Measurements from ENCODE around the gene ATP6V1C2. TPM values are rescaled to one million over a fixed set of nuclear protein-coding genes. Genes with fewer than 3 reads are reported as not detected.

Gene ATP6V1C2
- total RNA-seq = 100 to 1,000 TPM; 130 to 418 (median 211) TPM

DNA sequence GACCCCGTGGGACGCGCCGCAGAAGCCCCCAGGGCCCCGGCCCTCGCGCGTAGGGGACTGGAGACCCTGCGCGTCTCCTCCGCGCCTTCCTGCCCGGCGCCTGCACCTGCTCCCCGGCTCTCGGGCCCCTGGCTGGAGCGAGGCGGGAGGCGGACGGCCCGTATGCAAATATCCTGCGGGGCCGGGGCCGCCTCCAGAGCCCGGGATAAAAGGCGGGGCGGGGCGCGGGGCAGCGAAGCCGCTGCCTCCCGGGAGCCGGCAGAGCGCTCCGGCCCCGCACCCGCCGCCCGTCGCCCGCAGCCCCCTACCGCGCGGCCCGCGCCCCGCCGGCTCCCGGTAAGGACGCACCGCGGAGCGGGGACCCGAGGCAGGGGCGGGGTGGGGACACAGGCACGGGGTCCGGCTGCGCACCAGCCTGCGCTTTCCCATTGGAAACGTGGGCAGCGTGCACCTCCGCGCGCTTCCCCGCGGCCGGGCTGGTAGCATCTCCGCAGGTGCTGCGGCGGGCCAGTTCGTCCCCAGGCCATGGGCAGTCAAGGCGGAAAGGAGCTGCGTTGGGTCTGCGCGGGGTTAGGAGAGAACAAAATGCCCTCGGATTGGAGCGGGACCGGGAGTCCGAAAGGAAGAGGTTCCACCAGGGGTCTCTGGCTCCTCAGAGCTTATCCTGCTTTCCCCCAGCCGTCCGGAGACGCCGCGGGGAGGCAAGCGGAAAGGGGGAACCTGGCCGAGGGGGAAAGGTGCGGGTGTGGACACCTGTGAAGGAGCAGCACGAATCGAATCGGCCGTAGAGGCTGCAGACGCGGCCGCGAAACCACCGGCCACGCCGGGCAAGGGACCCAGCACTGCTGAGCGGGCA, at the start of gene ATP6V1C2:
TSS of gene ATP6V1C2 (plus strand) at position 235 of the 856 bp plus-strand sequence. CDS start 1,220 bp downstream, outside the sequence.
- TF ChIP-seq CTCF (IDR thresholded peaks at IDR 0.05) (no peak), POLR2A (IDR thresholded peaks at IDR 0.05) (no peak)
- DNase-seq (ENCODE audit: low spot score in 2 of 2) = no peak
- no peak within 1 kb of the TSS for H3K4me3 ChIP-seq (ENCODE audit: low read depth, poor library complexity, severe bottlenecking)
- intact Hi-C loops (cut with DNase I; ENCODE audit: low total_unique reads) = no loop called here
- WGBS, 2 donors = 2 to 3% methylated on average over 31 to 72 of the region's 99 CpGs

DNA sequence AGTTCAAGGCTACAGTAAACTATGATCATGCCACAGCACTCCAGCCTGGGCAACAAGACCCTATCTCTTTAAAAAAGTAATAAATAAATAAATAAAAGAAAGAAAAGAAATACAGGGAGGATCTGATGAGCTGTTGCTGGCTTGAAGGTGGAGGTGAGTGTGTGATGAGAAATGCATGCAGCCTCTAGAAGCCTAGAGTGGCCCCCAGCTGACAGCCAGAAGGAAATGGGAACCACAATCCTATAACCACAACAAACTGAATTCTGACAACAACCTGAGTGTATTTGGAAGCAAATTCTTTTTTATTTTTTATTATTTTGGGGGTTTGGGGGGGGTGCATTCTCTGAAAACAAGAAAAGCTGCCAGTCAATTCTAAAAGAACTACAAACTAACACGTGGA, 46.3 kb upstream of the ATP6V1C2 start:
- DNase-seq (ENCODE audit: low spot score in 2 of 2) = no peak

GRCh38 chr2:10678225-10678624, 43.2 kb upstream of the ATP6V1C2 start:
- intact Hi-C loops (cut with DNase I; ENCODE audit: low total_unique reads) = no loop called here
- no peak for TF ChIP-seq CTCF (IDR thresholded peaks at IDR 0.05)
- TF ChIP-seq POLR2A (IDR thresholded peaks at IDR 0.05) = no peak
- WGBS, 2 donors = 97 to 98% methylated on average over 1 of the region's 1 CpG
- no peak for DNase-seq (ENCODE audit: low spot score in 2 of 2)
- H3K4me3 ChIP-seq (ENCODE audit: low read depth, poor library complexity, severe bottlenecking) = no peak overlapping the region

More for the DNA sequence above, 46.3 kb upstream of the ATP6V1C2 start:
- intact Hi-C loops (cut with DNase I; ENCODE audit: low total_unique reads) = no loop called here
- 74 to 87% methylated on average over 1 of the region's 1 CpG for WGBS, 2 donors
- no peak overlapping the region for H3K4me3 ChIP-seq (ENCODE audit: low read depth, poor library complexity, severe bottlenecking)
- TF ChIP-seq POLR2A (IDR thresholded peaks at IDR 0.05) = no peak
- no peak for TF ChIP-seq CTCF (IDR thresholded peaks at IDR 0.05)

DNA sequence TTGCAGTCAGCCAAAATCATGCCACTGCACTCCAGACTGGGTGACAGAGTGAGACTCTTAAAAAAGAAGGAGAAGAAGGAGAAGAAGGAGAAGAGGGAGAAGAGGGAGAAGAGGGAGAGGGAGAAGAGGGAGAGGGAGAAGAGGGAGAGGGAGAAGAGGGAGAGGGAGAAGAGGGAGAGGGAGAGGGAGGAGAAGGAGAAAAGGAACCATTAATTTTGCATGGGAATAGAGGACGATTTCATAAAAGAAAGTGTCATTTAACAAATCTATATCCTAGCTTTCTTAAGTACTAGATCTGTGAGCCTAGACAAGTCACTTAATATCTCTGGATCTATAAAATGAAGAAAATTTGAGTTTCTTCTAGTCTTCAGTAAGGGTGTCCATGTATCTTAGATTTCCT, 41.2 kb upstream of the ATP6V1C2 start:
- H3K4me3 ChIP-seq (ENCODE audit: low read depth, poor library complexity, severe bottlenecking) = no peak overlapping the region
- intact Hi-C loops (cut with DNase I; ENCODE audit: low total_unique reads) = no loop called here
- no peak for DNase-seq (ENCODE audit: low spot score in 2 of 2)
- 79 to 88% methylated on average over 1 of the region's 1 CpG for WGBS, 2 donors
- TF ChIP-seq POLR2A (IDR thresholded peaks at IDR 0.05) (no peak), CTCF (IDR thresholded peaks at IDR 0.05) (no peak)

- TF ChIP-seq CTCF (IDR thresholded peaks at IDR 0.05) (no peak), POLR2A (IDR thresholded peaks at IDR 0.05) (no peak)
- 86 to 87% methylated on average over 2 of the region's 2 CpGs for WGBS, 2 donors
- no peak overlapping the region for H3K4me3 ChIP-seq (ENCODE audit: low read depth, poor library complexity, severe bottlenecking)
- intact Hi-C loops (cut with DNase I; ENCODE audit: low total_unique reads) = no loop called here
- DNase-seq (ENCODE audit: low spot score in 2 of 2) = no peak
These were observed 40.5 kb upstream of the ATP6V1C2 start for GRCh38 chr2:10680957-10681356.

Data from lower leg skin (tissue), 4 donors.